Aorta (tissue), 5 donors: ENCODE results near the gene POLR1H. TPM values are rescaled to one million over a fixed set of nuclear protein-coding genes. Genes with fewer than 3 reads are reported as not detected.

Experiments used
- ATAC-seq: fragments of 200-7000 bp; cut with Tn5 transposase; one replicate; pipeline ENCODE4 v1.9.1; 2022; ENCODE audit warnings: moderate library complexity; ENCODE audit not compliant: low FRiP score
- DNase-seq, 2 donors: peaks; one replicate each; pipeline ENCODE4 v3.0.0-alpha.2; 2020
- H3K27ac ChIP-seq, 2 donors: one replicate each; pipeline ENCODE4 v1.5.1; 2013; ENCODE audit warnings: low read length in 2 of 2, mild to moderate bottlenecking in 2 of 2, moderate library complexity in 2 of 2, control low read depth in 1 of 2, inconsistent platforms in 1 of 2, low read depth in 1 of 2
- H3K27me3 ChIP-seq, 2 donors: one replicate each; pipeline ENCODE4 v1.6.1; 2013; ENCODE audit warnings: control low read depth in 1 of 2, low read length in 1 of 2, mild to moderate bottlenecking in 1 of 2, moderate library complexity in 1 of 2; ENCODE audit not compliant: insufficient read depth in 2 of 2, control insufficient read depth in 1 of 2
- H3K36me3 ChIP-seq, 2 donors: one replicate each; pipeline ENCODE4 v1.6.1; 2013; ENCODE audit warnings: control low read depth in 1 of 2, low read length in 1 of 2, mild to moderate bottlenecking in 1 of 2; ENCODE audit not compliant: insufficient read depth in 2 of 2, control insufficient read depth in 1 of 2
- H3K4me1 ChIP-seq, 2 donors: one replicate each; pipeline ENCODE4 v1.6.1; 2013; ENCODE audit warnings: low read length in 2 of 2, control low read depth in 1 of 2, mild to moderate bottlenecking in 1 of 2, moderate library complexity in 1 of 2; ENCODE audit not compliant: insufficient read depth in 2 of 2, control insufficient read depth in 1 of 2
- H3K4me3 ChIP-seq, 2 donors: one replicate each; pipeline ENCODE4 v1.5.1; 2013; ENCODE audit warnings: low read length in 2 of 2, control low read depth in 1 of 2, mild to moderate bottlenecking in 1 of 2
- H3K9me3 ChIP-seq: one replicate; pipeline ENCODE4 v1.6.1; 2013; ENCODE audit warnings: mild to moderate bottlenecking, low read length; ENCODE audit not compliant: control insufficient read depth
- WGBS, 2 donors: extraction: QIAGEN DNeasy Blood & Tissue Kit; methylation state at CpG; one replicate each; pipeline ENCODE4 v1.1.7; 2013; 5-methylcytosine and 5-hydroxymethylcytosine counted together
- intact Hi-C, 2 donors: fragments of 100-400 bp; cut with DNase I; formaldehyde crosslinking; loops; one replicate each; pipeline versions ENCODE4 v1.14.2 to v1.15.0; 2022
- polyA plus RNA-seq, 2 donors: library from polyadenylated mRNA; stranded (reverse); fragments of 200-250 nt; gene quantifications; one replicate each; pipeline ENCODE4 v1.2.3, GENCODE V29; 2013
- total RNA-seq, 2 donors: library from RNA; stranded (reverse); fragmentation: NEBNext Ultra II Directional; extraction: Animal tissue kit (Norgen Biotek cat#: 25700); gene quantifications; one replicate each; pipeline ENCODE4 v1.2.1, GENCODE V29; 2021
- donor health status: healthy with polysubstance abuse.
- donor health status: Bipolar disorder and iron deficiency.
- donor health status: DM: no; HTN: no; CAD: no.
- donor health status: DM: no; HTN: no; CAD: no.
- donor health status: DM: yes; HTN: yes; CAD: no.

The POLR1H gene
- total and polyA plus RNA-seq, 4 donors, result 20.5 to 42.1 (median 21.2) TPM

GRCh38 chr6:30044630-30045029 is 16.4 kb upstream of the POLR1H start:
- H3K4me1 ChIP-seq, result no peaks in the 10 kb centered on the region
- ATAC-seq, result no peak
- H3K27me3 ChIP-seq, result no peaks in the 10 kb centered on the region
- H3K36me3 ChIP-seq, result peaks cover 0 to 2% of the 10 kb centered on the region in 2 donors
- DNase-seq, result no peak
- WGBS, 2 donors, result 27 to 61% methylated on average over 2 of the region's 2 CpGs
- H3K4me3 ChIP-seq, result no peak overlapping the region
- H3K27ac ChIP-seq, result no peak overlapping the region
- intact Hi-C loops, result no loop called here
- no peaks in the 10 kb centered on the region for H3K9me3 ChIP-seq

GRCh38 chr6:30047220-30047619 is 13.8 kb upstream of the POLR1H start:
- 65 to 84% methylated on average over 2 of the region's 2 CpGs for WGBS, 2 donors
- H3K27me3 ChIP-seq, result no peaks in the 10 kb centered on the region
- no peak overlapping the region for H3K4me3 ChIP-seq
- H3K4me1 ChIP-seq, result no peaks in the 10 kb centered on the region
- H3K9me3 ChIP-seq, result no peaks in the 10 kb centered on the region
- no peak for DNase-seq
- intact Hi-C loops, result no loop called here
- H3K27ac ChIP-seq, result no peak overlapping the region
- no peak for ATAC-seq
- H3K36me3 ChIP-seq, result peaks cover 0 to 2% of the 10 kb centered on the region in 2 donors

- H3K27me3 ChIP-seq, result no peaks in the 10 kb centered on the region
- ATAC-seq (no peak), DNase-seq (no peak)
- no peaks in the 10 kb centered on the region for H3K4me1 ChIP-seq
- H3K27ac ChIP-seq, result no peak overlapping the region
- no peak overlapping the region for H3K4me3 ChIP-seq
- intact Hi-C loops, result no loop called here
- H3K9me3 ChIP-seq, result no peaks in the 10 kb centered on the region
- 76 to 85% methylated on average over 3 of the region's 3 CpGs for WGBS, 2 donors
- no peaks in the 10 kb centered on the region for H3K36me3 ChIP-seq
These were observed 7.4 kb upstream of the POLR1H start for GRCh38 chr6:30053682-30054081.

GRCh38 chr6:30055513-30055912 is 5.6 kb upstream of the POLR1H start:
- H3K27me3 ChIP-seq, result no peaks in the 10 kb centered on the region
- peaks cover 0 to 4% of the 10 kb centered on the region in 2 donors for H3K4me1 ChIP-seq
- no peak overlapping the region for H3K4me3 ChIP-seq
- no peaks in the 10 kb centered on the region for H3K36me3 ChIP-seq
- DNase-seq, result no peak
- no peak for ATAC-seq
- WGBS, 2 donors, result 51 to 56% methylated on average over 1 of the region's 1 CpG
- no peaks in the 10 kb centered on the region for H3K9me3 ChIP-seq
- H3K27ac ChIP-seq, result no peak overlapping the region
- intact Hi-C loops, result no loop called here

GRCh38 chr6:30060606-30061091 is 416 bp upstream of the POLR1H start:
- H3K9me3 ChIP-seq, result no peaks in the 10 kb centered on the region
- peak; percentile 34 for ATAC-seq
- WGBS, 2 donors, result 0 to 1% methylated on average over 24 of the region's 24 CpGs
- peak overlapping the region; percentile 91 to 93 for H3K27ac ChIP-seq
- H3K27me3 ChIP-seq, result no peaks in the 10 kb centered on the region
- DNase-seq, result peak; percentile 64 to 81
- intact Hi-C loops, result no loop called here
- H3K4me3 ChIP-seq, result peak overlapping the region; percentile 70 to 99
- peaks cover 2 to 4% of the 10 kb centered on the region in 2 donors for H3K4me1 ChIP-seq
- no peaks in the 10 kb centered on the region for H3K36me3 ChIP-seq

GRCh38 chr6:30061858-30062458 is 893 bp downstream of the POLR1H start:
- no peaks in the 10 kb centered on the region for H3K36me3 ChIP-seq
- no peaks in the 10 kb centered on the region for H3K27me3 ChIP-seq
- intact Hi-C loops, result no loop called here
- peaks cover 2 to 4% of the 10 kb centered on the region in 2 donors for H3K4me1 ChIP-seq
- 41 to 49% methylated on average over 13 of the region's 13 CpGs for WGBS, 2 donors
- H3K27ac ChIP-seq, result peak overlapping the region in 1 of 2 donors; percentile 92
- no peaks in the 10 kb centered on the region for H3K9me3 ChIP-seq
- no peak for ATAC-seq
- peak overlapping the region; percentile 49 to 70 for H3K4me3 ChIP-seq
- no peak for DNase-seq

- Histone ChIP-seq H3K9me3 (no peaks in the 10 kb centered on the region), H3K27me3 (no peaks in the 10 kb centered on the region), H3K27ac (no peak overlapping the region), H3K36me3 (no peaks in the 10 kb centered on the region), H3K4me1 (peaks cover 2 to 4% of the 10 kb centered on the region in 2 donors), H3K4me3 (no peak overlapping the region)
- DNase-seq (no peak), ATAC-seq (no peak)
- intact Hi-C loops, result no loop called here
- 87 to 94% methylated on average over 7 of the region's 7 CpGs for WGBS, 2 donors
These were observed 1.6 kb downstream of the POLR1H start for GRCh38 chr6:30062471-30063178.

GRCh38 chr6:30063315-30063714 is 2.2 kb downstream of the POLR1H start:
- WGBS, 2 donors, result 62 to 88% methylated on average over 2 of the region's 2 CpGs
- H3K27ac ChIP-seq, result no peak overlapping the region
- no peak overlapping the region for H3K4me3 ChIP-seq
- intact Hi-C loops, result no loop called here
- DNase-seq, result no peak
- no peaks in the 10 kb centered on the region for H3K36me3 ChIP-seq
- no peaks in the 10 kb centered on the region for H3K9me3 ChIP-seq
- H3K4me1 ChIP-seq, result peaks cover 2 to 4% of the 10 kb centered on the region in 2 donors
- ATAC-seq, result no peak
- H3K27me3 ChIP-seq, result no peaks in the 10 kb centered on the region

- intact Hi-C loops, result no loop called here
- Histone ChIP-seq H3K27me3 (no peaks in the 10 kb centered on the region), H3K36me3 (peaks cover 0 to 1% of the 10 kb centered on the region in 2 donors), H3K4me1 (peaks cover 0 to 2% of the 10 kb centered on the region in 2 donors), H3K27ac (peak overlapping the region; percentile 59 to 67), H3K4me3 (peak overlapping the region; percentile 40 to 91), H3K9me3 (no peaks in the 10 kb centered on the region)
- no peak for ATAC-seq
- no peak for DNase-seq
- 7 to 8% methylated on average over 4 of the region's 4 CpGs for WGBS, 2 donors
These were observed 5.0 kb downstream of the POLR1H start for GRCh38 chr6:30066082-30066481.
